Nephron progenitor cell (in vitro differentiated cells): ENCODE measurements around the gene STK33.

Experiments used
- DNase-seq: peaks from one replicate; pipeline ENCODE4 v3.0.0; 2021
- H3K27ac Mint-ChIP-seq: 2 replicates; pipeline ENCODE4 v1.8.0; 2021; ENCODE audit warnings: mild to moderate bottlenecking, moderate library complexity, mixed read lengths
- H3K27me3 Mint-ChIP-seq: 2 replicates; pipeline ENCODE4 v1.8.0; 2021; ENCODE audit warnings: mild to moderate bottlenecking, low read depth, mixed read lengths; ENCODE audit not compliant: poor library complexity
- H3K36me3 Mint-ChIP-seq: 2 replicates; pipeline ENCODE4 v1.8.0; 2021; ENCODE audit warnings: low read depth, mixed read lengths
- H3K4me1 Mint-ChIP-seq: 2 replicates; pipeline ENCODE4 v1.8.0; 2021; ENCODE audit warnings: mixed read lengths
- H3K4me3 Mint-ChIP-seq: 2 replicates; pipeline ENCODE4 v1.8.0; 2021; ENCODE audit warnings: mild to moderate bottlenecking, moderate library complexity, mixed read lengths
- H3K9me3 Mint-ChIP-seq: 2 replicates; pipeline ENCODE4 v1.8.0; 2021; ENCODE audit warnings: mild to moderate bottlenecking, moderate library complexity, mixed read lengths
- CTCF ChIP-seq: fragments of 200-600 bp; sonication (generic); IDR thresholded peaks from 2 replicates; pipeline ENCODE4 v1.5.0; 2021; ENCODE audit warnings: antibody characterized with exemption

STK33 gene

DNA sequence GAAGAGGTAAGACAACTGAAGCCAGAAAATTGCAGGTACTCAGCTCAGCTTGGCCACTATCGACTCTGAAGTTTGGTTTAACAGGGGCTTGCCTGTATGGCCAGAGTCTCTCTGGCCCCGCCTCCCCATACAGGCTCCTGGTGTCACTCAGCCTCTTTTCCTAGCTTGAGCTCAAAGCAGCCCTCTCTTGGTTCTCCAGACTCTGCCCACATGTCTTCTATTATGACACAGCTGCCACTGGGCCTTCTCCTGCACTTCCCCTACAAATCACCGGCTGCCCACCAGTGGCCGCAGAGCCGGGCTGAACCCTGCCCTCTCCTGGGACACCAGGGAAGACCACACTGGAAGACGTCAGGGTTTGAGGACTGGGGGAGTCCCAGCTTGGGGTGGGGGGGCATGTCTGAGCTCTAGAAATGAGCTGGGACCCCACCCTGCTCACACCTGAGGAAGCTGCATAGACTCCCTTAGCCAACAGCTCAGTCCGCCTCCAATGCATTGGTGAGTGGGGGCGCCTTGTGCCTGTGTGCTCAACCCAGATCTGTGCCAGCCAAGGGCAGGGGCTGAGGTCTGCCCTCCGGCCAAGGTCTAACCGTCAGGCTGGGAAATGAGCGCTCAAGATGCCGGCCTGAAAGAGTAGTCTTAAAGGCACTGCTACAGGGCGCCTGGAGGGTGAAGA lies 236.0 kb downstream of the STK33 start:
- Mint-ChIP-seq H3K4me3 (no peak overlapping the region), H3K27ac (no peak overlapping the region), H3K36me3 (no peaks in the 10 kb centered on the region), H3K27me3 (peaks cover 8% of the 10 kb centered on the region), H3K4me1 (peaks cover 52% of the 10 kb centered on the region), H3K9me3 (no peaks in the 10 kb centered on the region)
- DNase-seq = no peak
- TF ChIP-seq CTCF = peak; percentile 9

- Mint-ChIP-seq H3K4me3 (no peak overlapping the region), H3K4me1 (peaks cover 53% of the 10 kb centered on the region), H3K9me3 (no peaks in the 10 kb centered on the region), H3K36me3 (no peaks in the 10 kb centered on the region), H3K27ac (no peak overlapping the region), H3K27me3 (peaks cover 7% of the 10 kb centered on the region)
- no peak for DNase-seq
- no peak for TF ChIP-seq CTCF
These were observed 236.5 kb downstream of the STK33 start for GRCh38 chr11:8357505-8357888.

DNA sequence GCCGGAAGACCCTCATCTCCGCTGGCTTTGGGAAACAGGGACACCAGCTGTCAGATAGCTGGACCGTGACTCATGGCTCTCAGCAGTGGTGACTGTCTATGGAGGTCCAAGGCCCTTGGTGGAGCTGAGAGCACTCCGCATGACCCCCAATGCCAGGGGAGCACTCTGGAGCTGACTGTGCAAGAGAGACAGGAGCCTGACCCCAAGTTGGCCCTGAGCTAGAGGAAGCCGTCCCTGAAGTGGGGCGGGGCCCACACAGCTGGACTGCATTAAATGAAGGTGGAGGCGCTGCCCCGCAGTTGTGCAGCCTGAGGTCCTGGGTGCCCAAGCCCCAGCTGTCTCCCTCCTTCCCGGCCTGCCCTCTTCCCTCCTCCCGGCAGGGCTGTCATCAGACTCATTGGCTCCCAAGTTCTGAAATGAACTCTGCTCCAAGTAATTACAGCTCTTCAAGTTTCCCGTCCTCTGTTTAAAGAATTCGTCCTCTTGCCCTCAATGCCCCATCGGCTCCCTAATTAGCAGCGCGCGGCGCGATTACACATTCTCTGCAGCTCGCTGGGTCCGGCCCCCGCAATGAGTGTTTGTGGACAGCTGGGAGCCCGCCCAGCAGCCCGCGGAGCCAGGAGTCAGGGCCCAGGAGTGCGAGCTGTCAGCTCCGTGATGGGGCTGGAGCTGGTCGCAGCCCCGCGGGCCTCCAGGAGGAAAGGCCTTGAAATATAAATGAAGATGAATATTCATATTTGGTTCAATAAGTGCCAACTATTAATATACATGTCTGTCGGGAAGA lies 237.1 kb downstream of the STK33 start:
- Mint-ChIP-seq H3K9me3 (no peaks in the 10 kb centered on the region), H3K4me1 (peaks cover 58% of the 10 kb centered on the region), H3K36me3 (no peaks in the 10 kb centered on the region), H3K4me3 (peak overlapping the region; percentile 45), H3K27me3 (peaks cover 3% of the 10 kb centered on the region), H3K27ac (peak overlapping the region; percentile 48)
- peak; percentile 67 for DNase-seq
- TF ChIP-seq CTCF = no peak

- no peaks in the 10 kb centered on the region for H3K36me3 Mint-ChIP-seq
- no peaks in the 10 kb centered on the region for H3K9me3 Mint-ChIP-seq
- no peak for TF ChIP-seq CTCF
- DNase-seq = no peak
- H3K4me3 Mint-ChIP-seq = peak overlapping the region; percentile 34
- H3K4me1 Mint-ChIP-seq = peaks cover 64% of the 10 kb centered on the region
- peak overlapping the region; percentile 48 for H3K27ac Mint-ChIP-seq
- H3K27me3 Mint-ChIP-seq = peaks cover 3% of the 10 kb centered on the region
These were observed 237.8 kb downstream of the STK33 start for GRCh38 chr11:8356216-8356615.

- peaks cover 68% of the 10 kb centered on the region for H3K4me1 Mint-ChIP-seq
- H3K27ac Mint-ChIP-seq = no peak overlapping the region
- H3K4me3 Mint-ChIP-seq = peak overlapping the region; percentile 34
- H3K36me3 Mint-ChIP-seq = no peaks in the 10 kb centered on the region
- TF ChIP-seq CTCF = no peak
- H3K27me3 Mint-ChIP-seq = peaks cover 5% of the 10 kb centered on the region
- no peak for DNase-seq
- H3K9me3 Mint-ChIP-seq = no peaks in the 10 kb centered on the region
These were observed 238.6 kb downstream of the STK33 start for GRCh38 chr11:8355416-8355742.
